Fibroblast of gingiva (primary cell): ENCODE data around the gene KLK1.

Experiments used
- DNase-seq: peaks from one replicate; pipeline ENCODE4 v3.0.0-alpha.2; 2011; ENCODE audit warnings: low read depth

KLK1 gene

DNA sequence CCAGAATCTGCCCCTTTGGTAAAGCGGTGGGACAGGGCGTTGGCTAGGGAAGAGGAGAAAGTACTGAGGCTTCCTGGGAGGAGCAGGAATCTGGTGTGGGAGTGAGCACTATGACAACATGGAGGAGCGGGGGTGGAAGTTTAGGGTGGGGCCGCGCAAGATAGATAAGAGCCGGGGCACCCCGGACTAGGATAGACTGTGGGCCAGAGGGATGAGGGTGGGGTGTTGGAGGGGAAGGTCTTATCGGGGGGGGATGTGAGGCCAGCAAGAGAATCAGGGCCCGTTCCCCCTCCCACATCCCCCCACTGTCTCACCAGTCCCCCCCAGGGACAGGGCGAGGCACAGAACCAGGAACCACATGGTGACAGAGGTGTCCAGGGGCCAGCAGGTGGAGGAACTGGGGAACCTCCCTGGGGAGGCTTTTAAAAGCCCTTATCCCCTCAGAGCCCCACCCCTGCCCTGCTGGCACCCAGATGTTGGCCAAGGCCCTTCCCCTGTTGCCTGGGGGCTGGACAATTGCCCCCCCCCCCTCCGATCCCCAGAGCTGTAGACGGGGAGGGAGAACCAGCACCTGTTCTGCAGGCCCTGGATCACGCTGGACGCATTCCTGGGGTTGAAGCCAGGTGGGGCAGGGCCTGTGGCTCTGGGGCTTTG lies at the start of gene KLK1:
Gene KLK1, minus strand, starts transcription at position 399 of the 654 bp plus-strand sequence. Its CDS starts 39 bp downstream, at position 360.
- no peak for DNase-seq

DNA sequence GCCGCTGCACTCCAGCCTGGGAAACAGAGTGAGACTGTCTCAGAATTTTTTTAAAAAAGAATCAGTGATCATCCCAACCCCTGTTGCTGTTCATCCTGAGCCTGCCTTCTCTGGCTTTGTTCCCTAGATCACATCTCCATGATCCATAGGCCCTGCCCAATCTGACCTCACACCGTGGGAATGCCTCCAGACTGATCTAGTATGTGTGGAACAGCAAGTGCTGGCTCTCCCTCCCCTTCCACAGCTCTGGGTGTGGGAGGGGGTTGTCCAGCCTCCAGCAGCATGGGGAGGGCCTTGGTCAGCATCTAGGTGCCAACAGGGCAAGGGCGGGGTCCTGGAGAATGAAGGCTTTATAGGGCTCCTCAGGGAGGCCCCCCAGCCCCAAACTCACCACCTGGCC lies 49.5 kb upstream of the KLK1 start, which contains the start of gene KLK2:
Gene KLK2, plus strand, starts transcription at position 384 of the 400 bp plus-strand sequence. CDS start 35 bp downstream, outside the sequence.
- no peak for DNase-seq

DNA sequence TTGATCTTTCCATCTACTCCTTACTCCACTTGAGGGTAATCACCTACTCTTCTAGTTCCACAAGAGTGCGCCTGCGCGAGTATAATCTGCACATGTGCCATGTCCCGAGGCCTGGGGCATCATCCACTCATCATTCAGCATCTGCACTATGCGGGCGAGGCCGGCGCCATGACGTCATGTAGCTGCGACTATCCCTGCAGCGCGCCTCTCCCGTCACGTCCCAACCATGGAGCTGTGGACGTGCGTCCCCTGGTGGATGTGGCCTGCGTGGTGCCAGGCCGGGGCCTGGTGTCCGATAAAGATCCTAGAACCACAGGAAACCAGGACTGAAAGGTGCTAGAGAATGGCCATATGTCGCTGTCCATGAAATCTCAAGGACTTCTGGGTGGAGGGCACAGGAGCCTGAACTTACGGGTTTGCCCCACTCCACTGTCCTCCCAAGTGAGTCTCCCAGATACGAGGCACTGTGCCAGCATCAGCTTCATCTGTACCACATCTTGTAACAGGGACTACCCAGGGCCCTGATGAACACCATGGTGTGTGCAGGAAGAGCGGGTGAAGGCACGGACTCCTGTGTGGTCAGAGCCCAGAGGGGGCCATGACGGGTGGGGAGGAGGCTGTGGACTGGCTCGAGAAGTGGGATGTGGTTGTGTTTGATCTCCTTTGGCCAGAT lies 47.0 kb upstream of the KLK1 start:
- no peak for DNase-seq

DNA sequence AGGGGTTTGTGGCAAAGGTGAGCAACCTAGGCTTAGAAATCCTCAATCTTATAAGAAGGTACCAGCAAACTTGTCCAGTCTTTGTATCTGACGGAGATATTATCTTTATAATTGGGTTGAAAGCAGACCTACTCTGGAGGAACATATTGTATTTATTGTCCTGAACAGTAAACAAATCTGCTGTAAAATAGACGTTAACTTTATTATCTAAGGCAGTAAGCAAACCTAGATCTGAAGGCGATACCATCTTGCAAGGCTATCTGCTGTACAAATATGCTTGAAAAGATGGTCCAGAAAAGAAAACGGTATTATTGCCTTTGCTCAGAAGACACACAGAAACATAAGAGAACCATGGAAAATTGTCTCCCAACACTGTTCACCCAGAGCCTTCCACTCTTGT lies 45.9 kb upstream of the KLK1 start:
- DNase-seq = no peak

DNA sequence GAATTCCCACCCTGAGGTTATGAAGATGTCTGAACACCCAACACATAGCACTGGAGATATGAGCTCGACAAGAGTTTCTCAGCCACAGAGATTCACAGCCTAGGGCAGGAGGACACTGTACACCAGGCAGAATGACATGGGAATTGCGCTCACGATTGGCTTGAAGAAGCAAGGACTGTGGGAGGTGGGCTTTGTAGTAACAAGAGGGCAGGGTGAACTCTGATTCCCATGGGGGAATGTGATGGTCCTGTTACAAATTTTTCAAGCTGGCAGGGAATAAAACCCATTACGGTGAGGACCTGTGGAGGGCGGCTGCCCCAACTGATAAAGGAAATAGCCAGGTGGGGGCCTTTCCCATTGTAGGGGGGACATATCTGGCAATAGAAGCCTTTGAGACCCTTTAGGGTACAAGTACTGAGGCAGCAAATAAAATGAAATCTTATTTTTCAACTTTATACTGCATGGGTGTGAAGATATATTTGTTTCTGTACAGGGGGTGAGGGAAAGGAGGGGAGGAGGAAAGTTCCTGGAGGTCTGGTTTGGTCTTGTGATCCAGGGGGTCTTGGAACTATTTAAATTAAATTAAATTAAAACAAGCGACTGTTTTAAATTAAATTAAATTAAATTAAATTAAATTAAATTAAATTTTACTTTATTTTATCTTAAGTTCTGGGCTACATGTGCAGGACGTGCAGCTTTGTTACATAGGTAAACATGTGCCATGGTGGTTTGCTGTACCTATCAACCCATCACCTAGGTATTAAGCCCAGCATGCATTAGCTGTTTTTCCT lies 38.1 kb upstream of the KLK1 start:
- no peak for DNase-seq

DNA sequence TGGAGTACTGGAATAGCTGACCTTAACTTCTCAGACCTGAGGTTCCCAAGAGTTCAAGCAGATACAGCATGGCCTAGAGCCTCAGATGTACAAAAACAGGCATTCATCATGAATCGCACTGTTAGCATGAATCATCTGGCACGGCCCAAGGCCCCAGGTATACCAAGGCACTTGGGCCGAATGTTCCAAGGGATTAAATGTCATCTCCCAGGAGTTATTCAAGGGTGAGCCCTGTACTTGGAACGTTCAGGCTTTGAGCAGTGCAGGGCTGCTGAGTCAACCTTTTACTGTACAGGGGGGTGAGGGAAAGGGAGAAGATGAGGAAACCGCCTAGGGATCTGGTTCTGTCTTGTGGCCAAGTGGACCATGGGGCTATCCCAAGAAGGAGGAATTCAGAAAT lies 37.4 kb upstream of the KLK1 start:
- DNase-seq = no peak

DNA sequence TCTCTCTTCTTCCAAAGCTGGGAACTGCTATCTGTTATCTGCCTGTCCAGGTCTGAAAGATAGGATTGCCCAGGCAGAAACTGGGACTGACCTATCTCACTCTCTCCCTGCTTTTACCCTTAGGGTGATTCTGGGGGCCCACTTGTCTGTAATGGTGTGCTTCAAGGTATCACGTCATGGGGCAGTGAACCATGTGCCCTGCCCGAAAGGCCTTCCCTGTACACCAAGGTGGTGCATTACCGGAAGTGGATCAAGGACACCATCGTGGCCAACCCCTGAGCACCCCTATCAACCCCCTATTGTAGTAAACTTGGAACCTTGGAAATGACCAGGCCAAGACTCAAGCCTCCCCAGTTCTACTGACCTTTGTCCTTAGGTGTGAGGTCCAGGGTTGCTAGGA lies 36.3 kb upstream of the KLK1 start:
- no peak for DNase-seq

DNA sequence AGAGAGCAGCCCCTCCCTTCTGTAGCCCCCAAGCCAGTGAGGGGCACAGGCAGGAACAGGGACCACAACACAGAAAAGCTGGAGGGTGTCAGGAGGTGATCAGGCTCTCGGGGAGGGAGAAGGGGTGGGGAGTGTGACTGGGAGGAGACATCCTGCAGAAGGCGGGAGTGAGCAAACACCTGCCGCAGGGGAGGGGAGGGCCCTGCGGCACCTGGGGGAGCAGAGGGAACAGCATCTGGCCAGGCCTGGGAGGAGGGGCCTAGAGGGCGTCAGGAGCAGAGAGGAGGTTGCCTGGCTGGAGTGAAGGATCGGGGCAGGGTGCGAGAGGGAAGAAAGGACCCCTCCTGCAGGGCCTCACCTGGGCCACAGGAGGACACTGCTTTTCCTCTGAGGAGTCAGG lies 35.3 kb upstream of the KLK1 start:
- no peak for DNase-seq

DNA sequence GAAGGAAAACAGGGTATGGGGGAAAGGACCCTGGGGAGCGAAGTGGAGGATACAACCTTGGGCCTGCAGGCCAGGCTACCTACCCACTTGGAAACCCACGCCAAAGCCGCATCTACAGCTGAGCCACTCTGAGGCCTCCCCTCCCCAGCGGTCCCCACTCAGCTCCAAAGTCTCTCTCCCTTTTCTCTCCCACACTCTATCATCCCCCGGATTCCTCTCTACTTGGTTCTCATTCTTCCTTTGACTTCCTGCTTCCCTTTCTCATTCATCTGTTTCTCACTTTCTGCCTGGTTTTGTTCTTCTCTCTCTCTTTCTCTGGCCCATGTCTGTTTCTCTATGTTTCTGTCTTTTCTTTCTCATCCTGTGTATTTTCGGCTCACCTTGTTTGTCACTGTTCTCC lies 33.8 kb upstream of the KLK1 start:
- DNase-seq = no peak

DNA sequence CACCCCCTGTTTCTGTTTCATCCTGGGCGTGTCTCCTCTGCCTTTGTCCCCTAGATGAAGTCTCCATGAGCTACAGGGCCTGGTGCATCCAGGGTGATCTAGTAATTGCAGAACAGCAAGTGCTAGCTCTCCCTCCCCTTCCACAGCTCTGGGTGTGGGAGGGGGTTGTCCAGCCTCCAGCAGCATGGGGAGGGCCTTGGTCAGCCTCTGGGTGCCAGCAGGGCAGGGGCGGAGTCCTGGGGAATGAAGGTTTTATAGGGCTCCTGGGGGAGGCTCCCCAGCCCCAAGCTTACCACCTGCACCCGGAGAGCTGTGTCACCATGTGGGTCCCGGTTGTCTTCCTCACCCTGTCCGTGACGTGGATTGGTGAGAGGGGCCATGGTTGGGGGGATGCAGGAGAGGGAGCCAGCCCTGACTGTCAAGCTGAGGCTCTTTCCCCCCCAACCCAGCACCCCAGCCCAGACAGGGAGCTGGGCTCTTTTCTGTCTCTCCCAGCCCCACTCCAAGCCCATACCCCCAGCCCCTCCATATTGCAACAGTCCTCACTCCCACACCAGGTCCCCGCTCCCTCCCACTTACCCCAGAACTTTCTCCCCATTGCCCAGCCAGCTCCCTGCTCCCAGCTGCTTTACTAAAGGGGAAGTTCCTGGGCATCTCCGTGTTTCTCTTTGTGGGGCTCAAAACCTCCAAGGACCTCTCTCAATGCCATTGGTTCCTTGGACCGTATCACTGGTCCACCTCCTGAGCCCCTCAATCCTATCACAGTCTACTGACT lies 31.2 kb upstream of the KLK1 start, which contains the start of gene KLK3:
Gene KLK3, plus strand, starts transcription at position 280 of the 775 bp plus-strand sequence. Its CDS starts 41 bp downstream, at position 321.
- no peak for DNase-seq

DNA sequence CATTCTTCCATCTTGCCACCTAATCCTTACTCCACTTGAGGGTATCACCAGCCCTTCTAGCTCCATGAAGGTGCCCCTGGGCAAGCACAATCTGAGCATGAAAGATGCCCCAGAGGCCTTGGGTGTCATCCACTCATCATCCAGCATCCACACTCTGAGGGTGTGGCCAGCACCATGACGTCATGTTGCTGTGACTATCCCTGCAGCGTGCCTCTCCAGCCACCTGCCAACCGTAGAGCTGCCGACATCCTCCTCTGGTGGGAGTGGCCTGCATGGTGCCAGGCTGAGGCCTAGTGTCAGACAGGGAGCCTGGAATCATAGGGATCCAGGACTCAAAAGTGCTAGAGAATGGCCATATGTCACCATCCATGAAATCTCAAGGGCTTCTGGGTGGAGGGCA lies 28.0 kb upstream of the KLK1 start:
- DNase-seq = no peak

DNA sequence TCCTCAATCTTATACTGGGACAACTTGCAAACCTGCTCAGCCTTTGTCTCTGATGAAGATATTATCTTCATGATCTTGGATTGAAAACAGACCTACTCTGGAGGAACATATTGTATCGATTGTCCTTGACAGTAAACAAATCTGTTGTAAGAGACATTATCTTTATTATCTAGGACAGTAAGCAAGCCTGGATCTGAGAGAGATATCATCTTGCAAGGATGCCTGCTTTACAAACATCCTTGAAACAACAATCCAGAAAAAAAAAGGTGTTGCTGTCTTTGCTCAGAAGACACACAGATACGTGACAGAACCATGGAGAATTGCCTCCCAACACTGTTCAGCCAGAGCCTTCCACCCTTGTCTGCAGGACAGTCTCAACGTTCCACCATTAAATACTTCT lies 27.2 kb upstream of the KLK1 start:
- no peak for DNase-seq

DNA sequence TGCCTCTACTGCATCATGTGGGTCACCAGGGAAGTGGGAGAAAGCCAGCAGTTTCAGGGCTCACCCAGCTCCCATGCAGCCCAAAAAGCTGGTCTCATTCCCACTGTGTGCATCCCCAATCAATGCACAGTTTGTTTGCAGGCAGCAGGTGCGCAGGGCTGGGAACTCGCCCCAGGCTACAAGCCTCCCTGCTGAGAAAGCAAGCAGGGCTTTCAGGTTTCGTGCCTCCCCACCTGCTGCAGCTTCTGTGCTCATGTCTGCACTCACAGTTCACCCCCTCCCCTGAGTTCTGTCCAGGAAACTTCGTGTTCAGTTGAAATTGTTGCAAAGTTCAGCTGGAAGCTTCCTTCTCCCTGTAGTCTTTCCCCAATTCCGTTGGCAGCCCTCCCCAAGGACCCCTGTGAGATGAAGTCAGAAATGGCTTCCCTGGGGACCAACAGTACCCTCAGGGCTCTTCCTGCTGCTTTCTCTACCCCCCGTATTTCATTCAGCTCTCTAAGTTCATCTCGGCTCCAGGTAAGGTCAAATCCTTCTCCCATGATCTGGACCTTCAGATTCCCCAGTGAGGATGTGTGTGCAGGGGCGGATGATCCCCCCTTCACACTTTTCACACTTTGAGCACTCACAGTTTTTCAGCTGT lies 20.8 kb upstream of the KLK1 start:
- no peak for DNase-seq

DNA sequence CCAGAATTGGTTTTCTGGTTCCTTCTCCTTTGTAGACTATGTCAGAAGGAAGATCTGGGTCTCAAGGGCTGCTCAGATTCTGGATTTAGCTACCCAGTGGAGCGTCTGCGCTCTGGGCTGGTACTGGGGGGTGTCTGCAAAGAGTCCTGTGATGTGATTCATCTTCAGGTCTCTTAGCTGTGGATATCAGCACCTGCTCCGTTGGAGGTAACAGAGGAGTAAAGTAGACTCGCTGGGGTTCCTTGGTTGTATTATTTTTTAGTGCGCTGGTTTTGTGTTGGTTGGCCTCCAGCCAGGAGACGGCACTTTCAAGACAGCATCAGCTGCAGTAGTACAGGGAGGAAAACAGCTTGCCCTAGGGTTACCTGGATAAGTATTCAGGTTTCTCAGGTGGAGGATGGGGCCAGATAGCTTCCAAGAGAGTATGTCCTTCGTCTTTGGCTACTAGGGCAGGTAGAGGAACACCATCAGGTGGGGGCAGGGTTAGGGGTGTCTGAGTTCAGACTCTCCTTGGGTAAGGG lies 20.2 kb upstream of the KLK1 start:
- no peak for DNase-seq

DNA sequence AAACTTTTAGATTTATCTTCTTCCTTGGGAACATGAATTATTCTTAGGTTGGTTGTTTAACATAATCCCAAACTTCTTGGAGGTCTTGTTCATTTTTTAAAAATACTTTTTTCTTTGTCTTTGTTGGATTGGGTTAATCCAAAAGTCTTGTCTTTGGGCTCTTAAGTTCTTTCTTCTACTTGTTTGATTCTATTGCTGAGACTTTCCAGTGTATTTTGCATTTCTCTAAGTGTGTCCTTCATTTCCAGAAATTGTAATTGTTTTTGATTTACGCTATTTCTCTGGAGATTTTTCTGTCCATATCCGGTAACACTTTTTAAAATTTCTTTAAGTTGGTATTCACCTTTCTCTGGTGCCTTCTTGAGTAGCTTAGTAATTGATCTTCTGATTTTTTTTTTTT lies 19.6 kb upstream of the KLK1 start:
- DNase-seq = no peak

DNA sequence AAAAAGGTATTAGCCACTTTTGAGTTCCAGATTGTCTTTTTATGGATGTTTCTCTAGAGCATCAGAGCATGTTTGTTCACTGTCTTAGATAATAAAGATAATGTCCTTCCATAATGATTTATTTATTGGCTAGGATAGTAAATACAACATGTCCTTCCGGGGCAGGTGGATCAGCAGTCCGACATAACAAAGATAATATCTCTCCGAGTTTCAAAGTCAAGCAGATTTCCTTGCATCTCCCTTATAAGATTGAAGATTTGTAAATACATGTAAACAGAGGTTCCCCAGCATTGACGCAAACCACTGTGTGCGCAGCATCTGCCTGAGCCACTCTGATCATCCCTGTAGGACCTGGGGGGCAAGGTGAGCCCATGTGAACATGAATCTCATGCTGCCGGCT lies 18.5 kb upstream of the KLK1 start:
- DNase-seq = no peak

DNA sequence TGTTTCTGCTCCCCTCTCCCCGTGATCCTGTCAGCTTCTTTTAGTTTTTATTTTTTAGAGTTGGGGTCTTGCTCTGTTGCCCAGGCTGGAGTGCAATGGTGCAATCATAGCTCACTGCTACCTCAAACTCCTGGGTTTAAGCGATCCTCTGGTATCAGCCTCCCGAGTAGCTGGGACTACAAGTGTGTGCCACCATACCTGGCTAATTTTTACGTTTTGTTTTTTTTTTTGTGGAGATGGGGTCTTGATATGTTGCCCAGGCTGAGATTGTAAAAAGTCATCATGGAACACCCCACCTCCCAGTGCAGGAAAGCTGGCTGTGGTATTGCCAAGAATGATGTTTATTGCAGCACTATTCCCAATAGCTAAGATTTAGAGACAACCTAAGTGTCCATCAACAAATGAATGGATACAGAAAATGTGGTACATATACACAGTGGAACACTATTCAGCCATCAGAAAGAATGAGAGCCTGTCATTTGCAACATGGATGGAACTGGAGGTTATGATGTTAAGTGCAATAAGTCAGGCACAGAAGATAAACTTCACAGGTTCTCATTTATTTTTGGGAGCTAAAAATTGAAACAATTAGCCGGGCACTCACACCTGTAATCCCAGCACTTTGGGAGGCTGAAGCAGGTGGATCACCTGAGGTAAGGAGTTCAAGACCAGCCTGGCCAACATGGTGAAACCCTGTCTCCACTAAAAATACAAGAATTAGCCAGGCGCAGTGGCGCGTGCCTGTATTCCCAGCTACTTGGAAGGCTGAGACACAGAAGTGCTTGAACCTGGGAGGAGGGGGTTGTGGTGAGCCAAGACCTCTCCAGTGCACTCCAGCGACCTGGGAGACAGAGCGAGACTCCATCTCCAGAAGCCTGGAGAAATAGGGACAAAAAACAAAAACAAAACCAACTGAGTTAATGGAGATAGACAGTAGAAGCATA lies 16.4 kb upstream of the KLK1 start:
- no peak for DNase-seq

DNA sequence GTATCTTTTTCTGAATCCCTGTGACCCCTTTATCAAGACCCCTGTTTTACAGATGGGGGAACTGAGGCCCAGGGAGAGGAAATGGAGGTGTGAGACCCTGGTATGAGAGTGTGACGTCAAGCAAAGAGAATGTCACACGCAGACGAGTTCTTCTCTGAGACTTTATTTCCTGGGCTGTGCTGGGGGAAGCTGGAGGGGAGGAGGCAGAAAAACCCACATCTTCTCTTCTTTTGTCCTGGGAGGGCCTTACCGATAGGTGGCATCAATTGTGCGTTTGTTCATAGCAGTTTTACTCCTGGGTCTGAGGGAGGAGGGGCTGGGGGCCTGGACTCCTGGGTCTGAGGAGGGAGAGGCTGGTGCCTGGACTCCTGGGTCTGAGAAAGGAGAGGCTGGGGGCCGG lies 14.7 kb upstream of the KLK1 start:
- DNase-seq = no peak

DNA sequence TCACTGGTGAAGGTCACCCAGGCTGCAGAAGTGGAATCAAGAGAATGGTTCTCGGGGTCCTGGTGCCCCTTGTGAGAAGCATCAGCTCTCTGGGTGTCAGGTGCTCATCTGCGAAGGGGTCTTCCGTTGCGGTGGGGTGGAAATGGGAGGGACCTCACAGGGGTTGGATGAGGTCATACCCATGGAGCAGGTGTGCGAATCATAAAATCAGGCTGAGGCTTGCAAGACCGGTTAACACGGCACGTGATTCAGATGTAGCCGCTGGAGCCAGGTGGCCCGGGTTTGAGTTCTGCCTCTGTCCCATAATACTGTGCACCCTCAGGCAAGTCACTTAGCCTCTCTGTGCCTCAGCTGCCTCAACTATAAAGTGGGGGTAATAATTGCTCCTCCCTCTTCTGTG lies 13.7 kb upstream of the KLK1 start:
- no peak for DNase-seq

DNA sequence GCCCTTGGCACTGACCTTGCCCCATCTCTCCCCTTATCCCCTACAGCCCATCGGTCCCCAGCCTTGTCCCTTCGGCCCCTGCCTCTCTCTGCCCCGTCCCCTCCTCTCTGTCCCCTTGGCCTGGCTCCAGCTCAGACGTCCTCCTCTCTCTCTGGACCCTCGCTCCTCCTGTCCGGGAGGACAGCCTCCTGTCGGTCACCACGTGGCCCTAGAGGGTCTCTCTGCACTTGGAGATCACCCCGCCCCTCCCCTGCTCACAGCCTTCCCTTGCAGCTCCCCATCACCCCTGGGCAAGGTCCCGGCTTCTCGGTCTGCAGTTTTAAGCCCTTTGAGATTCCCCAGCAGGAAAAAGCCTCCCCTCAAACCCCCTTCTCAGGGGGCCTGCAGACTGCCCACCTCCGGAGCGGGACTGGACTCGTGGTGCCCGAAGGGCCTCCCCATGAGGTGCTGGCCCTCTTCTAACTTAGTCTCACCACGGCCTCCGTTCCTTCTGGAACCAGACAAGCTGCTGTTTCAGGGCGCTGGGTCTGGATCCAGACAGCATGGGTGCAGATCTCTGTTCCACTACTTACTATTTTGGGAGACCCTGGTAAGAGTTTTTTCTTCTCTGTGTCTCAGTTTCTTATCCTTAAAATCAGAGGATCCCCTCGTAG lies 13.1 kb upstream of the KLK1 start:
- DNase-seq = no peak
